ENCODE measurements around the gene IP6K2. TPM values are rescaled to one million over a fixed set of nuclear protein-coding genes. Genes with fewer than 3 reads are reported as not detected.

Gene IP6K2
- polyA plus RNA-seq, 3 donors from 2014 or later, result 55.5 to 82.3 (median 63.7) TPM

DNA sequence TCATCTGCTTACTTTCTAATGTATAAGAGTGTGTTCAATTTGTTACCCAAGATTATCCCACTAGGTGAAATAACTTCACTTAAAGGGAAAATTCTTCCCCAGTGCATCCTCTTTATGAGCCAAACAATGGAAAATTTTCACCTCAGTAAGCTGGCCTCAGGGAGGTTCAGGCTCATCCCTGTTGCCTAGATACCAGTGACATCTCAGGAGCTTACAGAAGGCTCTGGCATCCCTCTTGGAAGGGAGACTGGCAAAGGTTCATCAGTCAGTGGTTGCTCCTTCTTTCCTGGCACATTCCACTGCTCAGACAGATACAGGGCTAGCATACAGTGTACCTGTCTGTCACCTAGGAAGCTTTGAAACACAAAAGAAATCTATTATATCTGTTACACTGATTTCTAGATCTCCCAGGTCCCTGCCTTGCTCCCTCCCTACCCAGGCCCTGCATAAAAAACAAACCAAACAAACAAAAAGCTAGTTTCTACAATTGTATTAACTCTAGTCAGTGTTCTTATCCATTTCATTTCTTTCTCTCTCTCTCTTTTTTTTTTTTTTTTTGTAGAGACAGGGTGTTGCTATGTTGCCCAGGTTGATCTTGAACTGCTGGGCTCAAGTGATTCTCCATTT is 1.7 kb downstream of the IP6K2 start:
- Mint-ChIP-seq H3K4me1 (peaks cover 58 to 62% of the 10 kb centered on the region in 2 donors), H3K36me3 (peaks cover 0 to 6% (median 4%) of the 10 kb centered on the region in 3 donors)

DNA sequence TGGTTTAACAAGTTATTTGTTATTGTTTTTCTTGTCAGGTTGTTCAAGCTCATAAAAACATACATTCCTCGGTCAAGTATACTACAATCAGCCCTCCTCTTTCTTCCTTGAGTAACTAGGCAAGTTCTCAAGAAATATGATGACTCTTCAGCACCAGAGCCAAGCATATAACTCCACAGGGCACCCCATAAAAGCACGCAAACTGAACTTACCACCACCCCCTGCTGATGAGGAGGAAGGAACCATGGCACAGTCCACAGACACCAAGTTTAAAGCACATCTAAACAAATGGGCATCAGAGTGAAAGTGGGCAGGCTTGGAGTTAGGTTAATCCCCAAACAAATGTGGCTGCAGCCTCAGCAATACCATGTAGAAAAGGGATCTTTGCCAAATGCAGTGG is 5.3 kb downstream of the IP6K2 start:
- Mint-ChIP-seq H3K4me1 (peaks cover 70 to 78% of the 10 kb centered on the region in 2 donors), H3K36me3 (peaks cover 0 to 11% (median 4%) of the 10 kb centered on the region in 3 donors), H3K27me3 (ENCODE audit: low read depth in 3 of 3) (peaks cover 0 to 3% (median 2%) of the 10 kb centered on the region in 3 donors), H3K9me3 (no peaks in the 10 kb centered on the region), H3K27ac (peak overlapping the region in 5 of 6 donors; percentile 6 to 84 (median 63)), H3K4me3 (peak overlapping the region in 2 of 5 donors; percentile 33 to 53)
- DNase-seq, result no peak

More for the DNA sequence above, 1.7 kb downstream of the IP6K2 start:
- H3K27ac Mint-ChIP-seq, result peak overlapping the region in 5 of 6 donors; percentile 93 to 98 (median 97)
- H3K9me3 Mint-ChIP-seq, result no peaks in the 10 kb centered on the region
- DNase-seq, result no peak
- H3K4me3 Mint-ChIP-seq, result peak overlapping the region; percentile 96 to 100 (median 97)
- peaks cover 0 to 5% (median 3%) of the 10 kb centered on the region in 3 donors for H3K27me3 Mint-ChIP-seq (ENCODE audit: low read depth in 3 of 3)

- Mint-ChIP-seq H3K4me3 (peak overlapping the region in 1 of 5 donors; percentile 40), H3K36me3 (peaks cover 0 to 11% (median 4%) of the 10 kb centered on the region in 3 donors), H3K27me3 (ENCODE audit: low read depth in 3 of 3) (peaks cover 0 to 4% (median 2%) of the 10 kb centered on the region in 3 donors), H3K4me1 (peaks cover 60 to 64% of the 10 kb centered on the region in 2 donors), H3K27ac (peak overlapping the region in 5 of 6 donors; percentile 10 to 83 (median 60)), H3K9me3 (no peaks in the 10 kb centered on the region)
- DNase-seq, result no peak
Observed at GRCh38 chr3:48709051-48709461, 8.0 kb downstream of the IP6K2 start.

- Mint-ChIP-seq H3K4me3 (peak overlapping the region in 2 of 5 donors; percentile 10 to 40), H3K9me3 (no peaks in the 10 kb centered on the region), H3K27me3 (ENCODE audit: low read depth in 3 of 3) (peaks cover 0 to 4% (median 2%) of the 10 kb centered on the region in 3 donors), H3K4me1 (peaks cover 62 to 67% of the 10 kb centered on the region in 2 donors), H3K36me3 (peaks cover 0 to 11% (median 4%) of the 10 kb centered on the region in 3 donors), H3K27ac (peak overlapping the region; percentile 10 to 83 (median 66))
- no peak for DNase-seq
Observed at GRCh38 chr3:48708481-48708889, 8.5 kb downstream of the IP6K2 start.

- Mint-ChIP-seq H3K4me1 (peaks cover 63 to 71% of the 10 kb centered on the region in 2 donors), H3K9me3 (no peaks in the 10 kb centered on the region), H3K27ac (peak overlapping the region; percentile 75 to 85 (median 80)), H3K4me3 (peak overlapping the region; percentile 2 to 68 (median 41)), H3K27me3 (ENCODE audit: low read depth in 3 of 3) (peaks cover 0 to 4% (median 2%) of the 10 kb centered on the region in 3 donors), H3K36me3 (peaks cover 0 to 11% (median 9%) of the 10 kb centered on the region in 3 donors)
- DNase-seq, result peak; percentile 38 to 52 (median 40)
Observed at GRCh38 chr3:48707157-48707556, 9.9 kb downstream of the IP6K2 start.

GRCh38 chr3:48702320-48702920 is 14.6 kb downstream of the IP6K2 start:
- no peak for DNase-seq

DNA sequence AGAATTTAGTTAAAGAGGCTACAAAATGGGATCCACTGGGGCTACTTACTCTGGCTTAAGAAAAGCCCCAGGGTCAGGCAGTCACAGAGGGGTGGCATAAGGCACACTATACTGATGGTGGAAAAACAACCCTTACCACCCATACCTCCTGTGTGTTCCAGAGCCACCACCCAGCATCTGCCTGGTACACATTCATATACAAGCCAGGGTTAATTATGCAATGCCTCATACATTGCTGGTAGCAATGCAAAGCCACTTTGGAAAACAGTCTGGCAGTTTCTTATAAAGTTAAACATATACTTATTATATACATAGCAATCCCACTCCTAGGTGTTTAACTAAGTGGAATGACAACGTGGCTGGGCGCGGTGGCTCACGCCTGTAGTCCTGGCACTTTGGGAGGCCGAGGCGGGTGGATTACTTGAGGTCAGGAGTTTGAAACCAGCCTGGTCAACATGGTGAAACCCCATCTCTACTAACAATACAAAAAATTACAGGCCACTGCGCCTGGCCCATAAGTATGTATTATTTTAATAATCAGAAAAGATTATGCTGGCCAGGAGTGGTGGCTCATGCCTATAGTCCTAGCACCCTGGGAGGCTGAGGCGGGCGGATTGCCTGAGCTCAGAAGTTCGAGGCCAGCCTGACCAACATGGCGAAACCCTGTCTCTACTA is 16.2 kb downstream of the IP6K2 start:
- no peak overlapping the region for H3K4me3 Mint-ChIP-seq
- H3K27ac Mint-ChIP-seq, result no peak overlapping the region

More at GRCh38 chr3:48702320-48702920, 14.6 kb downstream of the IP6K2 start:
- Mint-ChIP-seq H3K27me3 (ENCODE audit: low read depth in 3 of 3) (peaks cover 0 to 4% (median 2%) of the 10 kb centered on the region in 3 donors), H3K36me3 (peaks cover 0 to 6% (median 5%) of the 10 kb centered on the region in 3 donors), H3K27ac (peak overlapping the region in 4 of 6 donors; percentile 29 to 57 (median 42)), H3K4me1 (peaks cover 51 to 59% of the 10 kb centered on the region in 2 donors), H3K9me3 (no peaks in the 10 kb centered on the region), H3K4me3 (no peak overlapping the region)

DNA sequence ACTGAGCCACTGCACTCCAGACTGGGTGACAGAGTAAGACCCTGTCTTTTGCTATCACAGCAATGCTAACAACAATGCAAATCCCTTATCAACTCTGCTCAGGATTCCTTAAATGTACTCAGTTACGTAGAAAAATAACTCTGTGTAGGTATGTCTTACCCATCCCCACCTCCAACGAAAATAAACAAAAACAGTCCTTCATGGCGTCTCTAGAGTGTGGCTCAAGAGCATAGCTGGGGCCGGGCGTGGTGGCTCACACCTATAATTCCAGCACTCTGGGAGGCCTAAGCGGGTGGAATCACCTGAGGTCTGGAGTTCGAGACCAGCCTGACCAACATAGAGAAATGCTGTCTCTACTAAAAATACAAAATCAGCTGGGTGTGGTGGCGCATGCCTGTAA is 18.1 kb downstream of the IP6K2 start:
- H3K27ac Mint-ChIP-seq, result no peak overlapping the region
- no peak for DNase-seq
- no peak overlapping the region for H3K4me3 Mint-ChIP-seq
- H3K4me1 Mint-ChIP-seq, result peaks cover 41 to 46% of the 10 kb centered on the region in 2 donors
- H3K27me3 Mint-ChIP-seq (ENCODE audit: low read depth in 3 of 3), result peaks cover 0 to 4% (median 2%) of the 10 kb centered on the region in 3 donors
- peaks cover 0 to 11% (median 4%) of the 10 kb centered on the region in 3 donors for H3K36me3 Mint-ChIP-seq
- H3K9me3 Mint-ChIP-seq, result no peaks in the 10 kb centered on the region

More for the DNA sequence above, 16.2 kb downstream of the IP6K2 start:
- H3K9me3 Mint-ChIP-seq, result no peaks in the 10 kb centered on the region
- H3K36me3 Mint-ChIP-seq, result peaks cover 0 to 6% (median 5%) of the 10 kb centered on the region in 3 donors
- DNase-seq, result no peak
- no peaks in the 10 kb centered on the region for H3K27me3 Mint-ChIP-seq (ENCODE audit: low read depth in 3 of 3)
- peaks cover 45 to 53% of the 10 kb centered on the region in 2 donors for H3K4me1 Mint-ChIP-seq

DNA sequence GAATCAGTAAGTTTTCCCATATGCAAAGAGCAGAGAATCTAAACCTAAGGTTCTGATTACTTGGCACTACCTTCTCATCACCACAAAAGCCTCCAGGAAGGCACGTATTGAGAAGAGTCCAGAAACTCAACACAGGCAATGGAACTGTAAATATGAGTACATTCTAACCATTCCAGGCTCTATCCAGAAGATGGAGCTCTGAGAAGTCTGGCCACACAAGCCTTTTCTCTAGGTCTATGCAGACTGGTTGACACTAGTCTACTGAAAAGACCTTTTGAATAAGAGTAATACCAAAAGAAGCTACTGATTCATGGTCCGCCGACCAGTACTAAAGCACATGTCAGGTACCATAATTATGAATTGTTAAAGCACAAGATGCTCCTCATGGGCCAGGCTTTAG is 19.1 kb downstream of the IP6K2 start:
- no peak overlapping the region for H3K4me3 Mint-ChIP-seq
- H3K4me1 Mint-ChIP-seq, result peaks cover 37 to 45% of the 10 kb centered on the region in 2 donors
- H3K27ac Mint-ChIP-seq, result no peak overlapping the region
- DNase-seq, result no peak
- no peaks in the 10 kb centered on the region for H3K9me3 Mint-ChIP-seq
- peaks cover under 1 to 14% (median 10%) of the 10 kb centered on the region in 3 donors for H3K36me3 Mint-ChIP-seq
- H3K27me3 Mint-ChIP-seq (ENCODE audit: low read depth in 3 of 3), result peaks cover 0 to 6% (median 2%) of the 10 kb centered on the region in 3 donors

DNA sequence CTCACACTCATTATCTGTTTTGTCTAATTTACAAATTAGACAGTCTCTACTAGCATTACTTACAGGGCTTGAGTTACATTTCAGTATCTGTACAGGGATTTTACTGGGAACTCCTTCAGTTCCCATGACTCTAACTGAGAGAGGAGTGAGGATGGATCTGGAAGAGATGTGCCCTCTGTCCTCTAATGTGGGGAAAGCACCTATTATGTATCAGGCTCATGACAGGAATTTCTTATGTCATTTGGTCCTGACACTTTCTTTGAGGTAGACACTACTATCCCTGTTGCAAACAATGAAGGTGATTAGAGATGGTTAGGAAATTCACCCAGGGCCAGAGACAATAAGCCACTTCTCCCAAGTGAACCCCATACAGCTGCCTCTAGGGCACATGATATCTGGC is 20.4 kb downstream of the IP6K2 start:
- H3K36me3 Mint-ChIP-seq, result peaks cover 3 to 15% (median 13%) of the 10 kb centered on the region in 3 donors
- H3K4me1 Mint-ChIP-seq, result peaks cover 28 to 36% of the 10 kb centered on the region in 2 donors
- H3K27me3 Mint-ChIP-seq (ENCODE audit: low read depth in 3 of 3), result peaks cover 0 to 6% (median 2%) of the 10 kb centered on the region in 3 donors
- peak overlapping the region in 2 of 6 donors; percentile 41 to 61 for H3K27ac Mint-ChIP-seq
- DNase-seq, result no peak
- H3K4me3 Mint-ChIP-seq, result no peak overlapping the region
- no peaks in the 10 kb centered on the region for H3K9me3 Mint-ChIP-seq

GRCh38 chr3:48696156-48696555 is 20.9 kb downstream of the IP6K2 start:
- H3K9me3 Mint-ChIP-seq, result no peaks in the 10 kb centered on the region
- peaks cover 0 to 6% (median 2%) of the 10 kb centered on the region in 3 donors for H3K27me3 Mint-ChIP-seq (ENCODE audit: low read depth in 3 of 3)
- H3K27ac Mint-ChIP-seq, result peak overlapping the region in 1 of 6 donors; percentile 41
- DNase-seq, result no peak
- no peak overlapping the region for H3K4me3 Mint-ChIP-seq
- H3K36me3 Mint-ChIP-seq, result peaks cover 5 to 16% (median 13%) of the 10 kb centered on the region in 3 donors
- H3K4me1 Mint-ChIP-seq, result peaks cover 28 to 36% of the 10 kb centered on the region in 2 donors

- DNase-seq, result no peak
- H3K4me3 Mint-ChIP-seq, result no peak overlapping the region
- peaks cover 0 to 6% (median 2%) of the 10 kb centered on the region in 3 donors for H3K27me3 Mint-ChIP-seq (ENCODE audit: low read depth in 3 of 3)
- peak overlapping the region in 2 of 6 donors; percentile 13 to 46 for H3K27ac Mint-ChIP-seq
- H3K9me3 Mint-ChIP-seq, result no peaks in the 10 kb centered on the region
- peaks cover 25 to 33% of the 10 kb centered on the region in 2 donors for H3K4me1 Mint-ChIP-seq
- H3K36me3 Mint-ChIP-seq, result peaks cover 9 to 19% (median 13%) of the 10 kb centered on the region in 3 donors
Observed at GRCh38 chr3:48695393-48695753, 21.6 kb downstream of the IP6K2 start.

DNA sequence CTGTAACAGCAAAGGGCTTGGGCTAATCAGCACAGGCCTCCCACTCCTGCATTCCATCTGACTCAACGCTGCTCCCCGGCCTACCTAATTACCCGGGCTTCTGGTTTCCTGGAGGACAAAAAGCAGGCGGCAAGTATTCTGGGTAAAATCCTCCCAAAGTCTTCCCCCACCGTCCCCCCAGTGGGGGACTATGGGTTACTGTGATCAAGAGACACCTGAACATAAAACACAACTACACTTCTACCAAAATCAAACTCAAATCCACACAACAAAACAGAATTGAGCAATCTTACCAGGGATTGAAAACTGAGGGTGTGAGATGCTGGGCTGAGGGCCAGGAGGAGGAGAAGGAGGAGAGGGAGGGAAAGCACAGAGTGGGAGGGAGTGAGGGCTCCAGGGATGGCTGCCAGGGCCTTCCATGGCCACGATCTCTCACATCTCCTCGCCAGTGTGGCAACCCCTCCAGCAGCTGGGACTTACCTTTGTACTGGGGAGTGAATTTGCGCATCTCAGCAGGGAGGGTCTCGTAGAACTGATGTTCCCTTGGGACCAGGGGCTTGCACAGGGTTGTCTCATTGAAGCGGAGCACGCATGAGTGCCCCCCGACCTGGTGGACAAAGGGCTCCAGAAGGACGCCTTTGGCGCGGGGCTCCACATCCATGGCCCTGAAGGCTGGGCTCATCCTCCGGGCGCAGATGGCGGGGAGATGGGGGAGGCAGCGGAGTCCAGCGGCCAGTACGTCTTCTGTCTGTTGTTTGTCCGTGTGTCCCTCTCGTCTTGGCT is 22.2 kb downstream of the IP6K2 start:
- Mint-ChIP-seq H3K9me3 (no peaks in the 10 kb centered on the region), H3K27me3 (ENCODE audit: low read depth in 3 of 3) (peaks cover 0 to 6% (median 2%) of the 10 kb centered on the region in 3 donors), H3K27ac (peak overlapping the region in 3 of 6 donors; percentile 13 to 79 (median 46)), H3K4me1 (peaks cover 21 to 28% of the 10 kb centered on the region in 2 donors), H3K36me3 (peaks cover 13 to 23% (median 13%) of the 10 kb centered on the region in 3 donors), H3K4me3 (no peak overlapping the region)
- DNase-seq, result no peak
